PC-3 (cell line): Measurements from ENCODE around the gene MDH1. TPM values are rescaled to one million over a fixed set of nuclear protein-coding genes. Genes with fewer than 3 reads are reported as not detected.

Experiments used
- ATAC-seq: fragments of 200-7000 bp; cut with Tn5 transposase; 2 replicates; pipeline ENCODE4 v1.9.1; 2020; ENCODE audit warnings: mild to moderate bottlenecking, moderate library complexity
- BruUV-seq: library from RNA; stranded (reverse); fragments of 400-500 nt; replicated peaks from 2 replicates; lab custom pipeline; 2021; lab: Mats Ljungman, UMichigan
- CTCF ChIA-PET: fragments of 300-600 bp; sonication (Branson Sonifier 250); formaldehyde crosslinking; loops from one replicate; lab custom pipeline; 2022; ENCODE audit warnings: antibody characterized with exemption; lab: Charles Lee
- POLR2A ChIA-PET: fragments of 300-600 bp; sonication (Branson Sonifier 250); formaldehyde crosslinking; loops from one replicate; lab custom pipeline; 2022; ENCODE audit warnings: antibody characterized with exemption; ENCODE audit not compliant: unreplicated experiment; lab: Charles Lee
- DNase-seq: peaks from one replicate; pipeline ENCODE4 v3.0.0-alpha.2; 2015
- H2AFZ ChIP-seq: fragments of 300-600 bp; sonication (generic); 2 replicates; pipeline ENCODE4 v1.6.0; 2016; ENCODE audit warnings: antibody characterized with exemption, low read length
- H3F3A ChIP-seq: fragments of 300-600 bp; sonication (generic); one replicate; pipeline ENCODE4 v1.6.0; 2017; ENCODE audit warnings: antibody characterized with exemption, low read length, control low read depth, mild to moderate bottlenecking; ENCODE audit not compliant: unreplicated experiment
- H3K27ac ChIP-seq: fragments of 300-600 bp; sonication (generic); 2 replicates; pipeline ENCODE4 v1.5.1; 2016; ENCODE audit warnings: mild to moderate bottlenecking, low read length
- H3K27me3 ChIP-seq: fragments of 300-600 bp; sonication (generic); 2 replicates; pipeline ENCODE4 v1.6.1; 2016; ENCODE audit warnings: low read length, mixed read lengths
- H3K36me3 ChIP-seq: fragments of 300-600 bp; sonication (generic); 2 replicates; pipeline ENCODE4 v1.6.1; 2016; ENCODE audit warnings: low read depth, mixed run types, low read length, mixed read lengths
- H3K4me1 ChIP-seq: fragments of 300-600 bp; sonication (generic); 2 replicates; pipeline ENCODE4 v1.5.1; 2016; ENCODE audit warnings: low read length; ENCODE audit not compliant: insufficient read depth
- H3K4me2 ChIP-seq: fragments of 300-600 bp; sonication (generic); 2 replicates; pipeline ENCODE4 v1.6.0; 2016; ENCODE audit warnings: low read length
- H3K4me3 ChIP-seq: fragments of 300-600 bp; sonication (generic); 2 replicates; pipeline ENCODE4 v1.5.1; 2016; ENCODE audit warnings: mild to moderate bottlenecking, low read length, mixed read lengths
- H3K79me2 ChIP-seq: fragments of 300-600 bp; sonication (generic); 2 replicates; pipeline ENCODE4 v1.6.1; 2017; ENCODE audit warnings: low read length, mixed read lengths
- H3K9ac ChIP-seq: fragments of 300-600 bp; sonication (generic); 2 replicates; pipeline ENCODE4 v1.6.0; 2016; ENCODE audit warnings: mild to moderate bottlenecking, low read length
- H3K9me2 ChIP-seq: fragments of 300-600 bp; sonication (generic); replicated peaks from 2 replicates; pipeline ENCODE4 v1.6.1; 2016; ENCODE audit warnings: mixed run types, low read length, mixed read lengths
- H3K9me3 ChIP-seq: fragments of 300-600 bp; sonication (generic); 2 replicates; pipeline ENCODE4 v1.6.1; 2016; ENCODE audit warnings: low read length, mixed read lengths
- H4K20me1 ChIP-seq: fragments of 300-600 bp; sonication (generic); 2 replicates; pipeline ENCODE4 v1.6.1; 2016; ENCODE audit warnings: low read length, mixed read lengths
- EZH2 ChIP-seq: fragments of 300-600 bp; sonication (generic); IDR thresholded peaks from one replicate; pipeline ENCODE4 v1.6.1; 2017; ENCODE audit warnings: antibody characterized with exemption, mild to moderate bottlenecking, low read length; ENCODE audit not compliant: unreplicated experiment
- EZH2phosphoT487 ChIP-seq: fragments of 300-600 bp; sonication (generic); IDR thresholded peaks from 2 replicates; pipeline ENCODE4 v1.6.1; 2018; ENCODE audit warnings: mild to moderate bottlenecking, antibody characterized with exemption, low read length, borderline replicate concordance
- intact Hi-C: fragments of 100-400 bp; cut with micrococcal nuclease; formaldehyde crosslinking; loops from 2 replicates; pipeline ENCODE4 v1.9.0; 2023
- total RNA-seq: library from RNA; depleted of rRNA; stranded (reverse); fragments of >200 nt; gene quantifications from 2 replicates; pipeline ENCODE4 v1.2.3, GENCODE V29; 2014
- TF ChIP-seq, protein P1 (sequence below): fragments of 300-600 bp; sonication (generic); conservative IDR thresholded peaks from 2 replicates; pipeline ENCODE4 v1.5.1; 2017; ENCODE audit warnings: antibody characterized with exemption, low read depth, mild to moderate bottlenecking, low read length

MDH1 gene
- total RNA-seq, 1 experiment from 2014 or later: 304 TPM

DNA sequence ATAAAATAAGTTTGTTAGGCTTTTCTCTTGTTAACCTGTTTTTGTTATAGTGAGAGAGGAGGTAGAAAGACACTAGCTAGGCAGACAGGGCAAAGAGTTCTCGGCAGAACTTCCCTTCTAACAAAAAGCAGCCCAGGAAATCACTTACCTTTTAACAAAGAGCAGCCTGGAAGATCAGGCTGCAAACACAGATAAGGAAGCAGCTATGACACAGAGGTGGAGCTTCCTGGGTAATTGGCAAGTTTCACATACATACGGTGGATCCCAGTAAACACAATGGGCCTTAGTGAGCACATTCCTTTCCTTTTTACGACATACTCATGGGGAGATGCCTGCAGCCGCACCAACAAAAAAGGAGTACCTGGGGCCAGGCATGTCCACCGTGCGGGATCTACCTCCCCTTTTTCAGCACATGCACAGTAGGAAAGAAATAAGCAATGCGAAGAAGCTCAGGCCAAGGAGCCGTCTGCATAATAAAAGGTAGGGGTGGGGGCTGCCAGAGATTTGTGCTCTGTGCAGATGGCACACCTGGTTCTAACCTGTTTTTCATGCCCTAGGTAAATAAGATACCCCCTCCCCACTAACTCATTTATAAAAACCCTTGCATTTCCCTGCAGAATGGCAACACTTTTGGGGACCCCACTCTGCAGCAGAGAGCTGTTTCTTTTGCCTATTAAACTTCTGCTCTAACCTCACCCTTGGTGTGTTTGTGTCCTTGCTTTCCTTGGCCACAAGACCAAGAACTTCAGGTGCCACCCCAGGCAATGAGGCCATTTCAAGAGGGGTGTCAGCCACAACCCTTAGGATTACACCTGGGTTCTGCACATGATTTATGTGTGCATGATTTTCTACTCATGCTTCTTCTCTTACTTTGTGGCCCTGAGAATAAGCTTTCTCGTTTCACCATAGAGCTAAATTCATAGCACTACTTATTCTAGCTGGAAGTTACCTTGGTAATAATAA lies 26.5 kb downstream of the MDH1 start:
- Histone ChIP-seq H3K9me3 (no peaks in the 10 kb centered on the region), H3F3A (peaks cover 4% of the 10 kb centered on the region), H3K4me3 (peak overlapping the region; percentile 45), H3K36me3 (no peaks in the 10 kb centered on the region), H3K9me2 (no peaks in the 10 kb centered on the region), H3K27ac (peak overlapping the region; percentile 75), H3K4me1 (peaks cover 33% of the 10 kb centered on the region), H4K20me1 (no peaks in the 10 kb centered on the region), H3K79me2 (no peaks in the 10 kb centered on the region), H3K4me2 (peak overlapping the region; percentile 81), H2AFZ (peak overlapping the region; percentile 73), H3K9ac (no peak overlapping the region), H3K27me3 (no peaks in the 10 kb centered on the region)
- TF ChIP-seq EZH2phosphoT487 (no peak), EZH2 (no peak)
- TF ChIP-seq, protein P1, sequence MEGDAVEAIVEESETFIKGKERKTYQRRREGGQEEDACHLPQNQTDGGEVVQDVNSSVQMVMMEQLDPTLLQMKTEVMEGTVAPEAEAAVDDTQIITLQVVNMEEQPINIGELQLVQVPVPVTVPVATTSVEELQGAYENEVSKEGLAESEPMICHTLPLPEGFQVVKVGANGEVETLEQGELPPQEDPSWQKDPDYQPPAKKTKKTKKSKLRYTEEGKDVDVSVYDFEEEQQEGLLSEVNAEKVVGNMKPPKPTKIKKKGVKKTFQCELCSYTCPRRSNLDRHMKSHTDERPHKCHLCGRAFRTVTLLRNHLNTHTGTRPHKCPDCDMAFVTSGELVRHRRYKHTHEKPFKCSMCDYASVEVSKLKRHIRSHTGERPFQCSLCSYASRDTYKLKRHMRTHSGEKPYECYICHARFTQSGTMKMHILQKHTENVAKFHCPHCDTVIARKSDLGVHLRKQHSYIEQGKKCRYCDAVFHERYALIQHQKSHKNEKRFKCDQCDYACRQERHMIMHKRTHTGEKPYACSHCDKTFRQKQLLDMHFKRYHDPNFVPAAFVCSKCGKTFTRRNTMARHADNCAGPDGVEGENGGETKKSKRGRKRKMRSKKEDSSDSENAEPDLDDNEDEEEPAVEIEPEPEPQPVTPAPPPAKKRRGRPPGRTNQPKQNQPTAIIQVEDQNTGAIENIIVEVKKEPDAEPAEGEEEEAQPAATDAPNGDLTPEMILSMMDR: no peak
- BruUV-seq: no TSS peak
- ChIA-PET POLR2A (interaction anchor here (0.5 to 1.1 kb wide), 2 partner anchors 27 to 212 kb away, joined by 3 to 9 read pairs; partner anchors contain the start of gene WDPCP), CTCF (no interaction called here)
- DNase-seq (peak; percentile 89), ATAC-seq (peak; percentile 90)
- intact Hi-C loops: loop anchor here (2.0 to 10.0 kb wide), 2 partner anchors 26 to 250 kb away; partner anchors contain the start of genes MDH1 and WDPCP

DNA sequence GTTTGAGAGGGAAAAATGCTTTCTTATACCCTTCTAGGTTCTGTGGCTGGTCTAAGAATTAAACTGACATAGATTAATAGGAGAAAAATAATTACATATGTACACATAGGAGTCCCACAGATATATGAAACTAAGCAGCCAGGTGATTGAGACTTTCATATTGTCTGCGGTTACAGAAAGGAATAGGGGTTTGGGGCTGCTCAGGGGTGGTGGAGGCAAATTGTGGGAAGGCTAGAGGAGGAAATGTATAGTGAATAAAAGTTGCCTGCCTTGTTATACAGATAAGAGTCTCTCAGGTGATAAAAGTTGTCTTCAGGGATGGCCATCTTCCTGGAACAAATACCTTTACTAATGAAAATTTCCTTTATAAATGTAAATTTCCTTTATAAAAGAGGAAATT lies 28.6 kb downstream of the MDH1 start:
- no peak for DNase-seq
- ChIA-PET CTCF (no interaction called here), POLR2A (no interaction called here)
- no peaks in the 10 kb centered on the region for H3K27me3 ChIP-seq
- no peaks in the 10 kb centered on the region for H3K79me2 ChIP-seq
- no peak overlapping the region for H3K4me3 ChIP-seq
- H3K9ac ChIP-seq: no peak overlapping the region
- no peak overlapping the region for H2AFZ ChIP-seq
- no peaks in the 10 kb centered on the region for H3K9me3 ChIP-seq
- no peak overlapping the region for H3K4me2 ChIP-seq
- peaks cover 4% of the 10 kb centered on the region for H3F3A ChIP-seq
- no peaks in the 10 kb centered on the region for H3K36me3 ChIP-seq
- H3K9me2 ChIP-seq: no peaks in the 10 kb centered on the region
- no peak for ATAC-seq
- H3K4me1 ChIP-seq: peaks cover 33% of the 10 kb centered on the region
- BruUV-seq: no TSS peak
- no peaks in the 10 kb centered on the region for H4K20me1 ChIP-seq
- no peak overlapping the region for H3K27ac ChIP-seq
- TF ChIP-seq, protein P1: no peak
- intact Hi-C loops: loop anchor here (10.0 kb wide), 1 partner anchor 247 kb away; no protein-coding TSS in a partner anchor

GRCh38 chr2:63619328-63619727 lies 30.6 kb downstream of the MDH1 start:
- Histone ChIP-seq H2AFZ (no peak overlapping the region), H3F3A (peaks cover 4% of the 10 kb centered on the region), H3K79me2 (no peaks in the 10 kb centered on the region), H3K4me2 (no peak overlapping the region), H3K9me3 (no peaks in the 10 kb centered on the region), H3K9ac (no peak overlapping the region), H3K27me3 (no peaks in the 10 kb centered on the region), H3K4me3 (no peak overlapping the region), H4K20me1 (no peaks in the 10 kb centered on the region), H3K4me1 (peaks cover 21% of the 10 kb centered on the region), H3K27ac (no peak overlapping the region), H3K36me3 (no peaks in the 10 kb centered on the region), H3K9me2 (no peaks in the 10 kb centered on the region)
- BruUV-seq: no TSS peak
- DNase-seq: no peak
- ChIA-PET CTCF (no interaction called here), POLR2A (no interaction called here)
- TF ChIP-seq EZH2phosphoT487: no peak
- TF ChIP-seq, protein P1: no peak
- no peak for TF ChIP-seq EZH2
- intact Hi-C loops: loop anchor here (10.0 kb wide), 1 partner anchor 245 kb away; no protein-coding TSS in a partner anchor
- no peak for ATAC-seq
